GM18508 (cell line): ENCODE data around the gene ADAMTS12.
"Not testable (repeated sequence)": the region's sequence is repeated elsewhere in the genome, so short reads cannot be mapped to it uniquely, and the experiment has no call there.

ENCODE experiments used
- ATAC-seq: cut with Tn5 transposase; IDR thresholded peaks from one replicate; pipeline ENCODE4 v1.9.1; 2021; ENCODE audit warnings: moderate number of reproducible peaks; ENCODE audit not compliant: insufficient read depth, unreplicated experiment

The ADAMTS12 gene

GRCh38 chr5:33556330-33557328 is 335.2 kb downstream of the ADAMTS12 start:
- ATAC-seq, result no peak

GRCh38 chr5:33549982-33550567 is 341.7 kb downstream of the ADAMTS12 start:
- ATAC-seq, result no peak

DNA sequence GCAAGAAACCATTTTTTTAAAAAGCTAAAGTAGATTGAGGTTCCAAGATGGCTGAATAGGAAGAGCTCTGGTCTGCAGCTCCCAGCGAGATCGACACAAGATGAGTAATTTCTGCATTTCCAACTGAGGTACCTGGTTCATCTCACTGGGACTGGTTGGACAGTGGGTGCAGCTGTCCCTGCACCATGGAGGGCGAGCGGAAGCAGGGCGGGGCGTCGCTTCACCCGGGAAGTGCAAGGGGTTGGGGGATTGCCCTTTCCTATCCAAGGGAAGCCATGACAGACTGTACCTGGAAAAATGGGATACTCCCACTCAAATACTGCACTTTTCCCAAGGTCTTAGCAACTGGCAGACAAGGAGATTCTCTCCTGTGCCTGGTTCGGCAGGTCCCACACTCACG is 352.0 kb downstream of the ADAMTS12 start:
- ATAC-seq, result not testable (repeated sequence)

GRCh38 chr5:33539212-33539611 is 352.6 kb downstream of the ADAMTS12 start:
- no peak for ATAC-seq

DNA sequence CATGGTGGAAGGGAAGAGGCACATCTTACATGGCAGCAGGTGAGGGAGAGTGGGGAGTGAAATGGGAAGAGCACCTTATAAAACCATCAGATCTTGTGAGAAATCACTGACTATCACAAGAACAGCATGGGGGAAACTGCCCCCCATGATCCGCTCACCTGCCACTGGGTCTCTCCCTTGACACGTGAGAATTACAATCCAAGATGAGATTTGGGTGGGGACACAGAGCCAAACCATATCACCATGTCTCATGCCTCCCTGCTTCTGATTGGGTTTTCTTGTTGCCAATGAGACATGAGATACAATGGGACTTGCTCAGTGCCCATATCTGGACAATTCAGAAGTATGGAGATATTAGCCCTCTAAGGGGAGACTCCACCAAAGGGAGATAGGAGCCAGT is 353.6 kb downstream of the ADAMTS12 start:
- no peak for ATAC-seq

DNA sequence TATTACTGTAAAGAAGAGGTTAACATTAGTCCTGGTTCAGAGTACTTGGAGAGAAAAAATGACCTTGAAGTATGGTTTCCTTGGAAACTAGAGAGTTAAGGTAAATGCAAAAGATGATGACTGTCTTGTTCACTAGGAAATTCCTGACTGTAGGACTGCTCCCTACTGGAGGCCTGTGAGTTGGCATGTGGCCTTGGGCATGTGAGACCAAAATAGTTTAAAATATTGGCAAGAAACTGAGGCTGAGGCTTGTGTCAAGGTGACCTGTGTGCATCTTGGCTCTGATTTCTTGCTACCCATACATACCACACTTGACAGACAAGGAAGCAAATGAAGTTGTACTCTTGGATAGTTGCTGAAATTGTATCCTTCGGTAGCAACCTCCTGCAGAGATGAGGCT is 354.6 kb downstream of the ADAMTS12 start:
- no peak for ATAC-seq

- ATAC-seq, result no peak
These were observed 355.0 kb downstream of the ADAMTS12 start for GRCh38 chr5:33536802-33537201.

DNA sequence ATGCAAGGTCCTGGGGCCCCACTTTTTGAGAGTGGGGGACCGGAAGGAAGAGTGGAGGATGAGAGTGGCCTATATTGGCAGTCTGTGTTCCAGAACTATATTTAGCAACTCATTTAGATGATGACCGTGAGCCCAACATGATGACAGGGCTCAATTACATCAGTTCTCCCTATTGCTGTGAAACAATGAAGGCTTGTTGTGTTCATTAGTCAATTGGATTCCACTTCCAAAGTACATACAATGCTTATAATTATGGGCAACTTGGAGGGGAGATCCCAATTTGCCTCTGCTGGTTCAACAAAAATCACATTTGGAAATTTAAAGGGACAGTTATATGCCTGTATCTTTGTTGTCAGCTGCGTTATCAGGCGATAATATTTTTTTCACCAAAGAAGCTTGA is 360.0 kb downstream of the ADAMTS12 start:
- no peak for ATAC-seq

- no peak for ATAC-seq
These were observed 360.8 kb downstream of the ADAMTS12 start for GRCh38 chr5:33531037-33531298.

- ATAC-seq, result no peak
These were observed 361.4 kb downstream of the ADAMTS12 start for GRCh38 chr5:33530183-33531036.

GRCh38 chr5:33527696-33528095 is 364.1 kb downstream of the ADAMTS12 start:
- no peak for ATAC-seq

GRCh38 chr5:33526755-33527154 is 365.0 kb downstream of the ADAMTS12 start:
- no peak for ATAC-seq

DNA sequence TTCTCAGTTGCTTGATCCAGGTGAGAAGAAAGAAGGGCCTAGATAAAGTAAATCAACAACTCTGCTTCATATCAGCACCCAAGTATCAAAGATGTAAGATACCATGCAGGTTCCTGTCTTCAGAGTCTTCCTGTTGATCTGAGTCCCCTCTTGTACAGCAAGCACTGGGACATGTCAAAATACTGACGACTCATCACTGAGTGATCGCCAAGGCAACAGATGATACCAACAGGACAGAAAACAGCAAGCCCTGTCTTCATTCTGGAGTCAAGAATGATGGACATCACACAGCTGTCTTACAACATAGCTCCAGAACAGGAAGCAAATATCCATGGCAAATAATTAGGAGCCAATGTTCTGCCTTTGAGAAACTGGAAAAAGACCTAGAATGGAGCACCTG is 367.3 kb downstream of the ADAMTS12 start:
- no peak for ATAC-seq

DNA sequence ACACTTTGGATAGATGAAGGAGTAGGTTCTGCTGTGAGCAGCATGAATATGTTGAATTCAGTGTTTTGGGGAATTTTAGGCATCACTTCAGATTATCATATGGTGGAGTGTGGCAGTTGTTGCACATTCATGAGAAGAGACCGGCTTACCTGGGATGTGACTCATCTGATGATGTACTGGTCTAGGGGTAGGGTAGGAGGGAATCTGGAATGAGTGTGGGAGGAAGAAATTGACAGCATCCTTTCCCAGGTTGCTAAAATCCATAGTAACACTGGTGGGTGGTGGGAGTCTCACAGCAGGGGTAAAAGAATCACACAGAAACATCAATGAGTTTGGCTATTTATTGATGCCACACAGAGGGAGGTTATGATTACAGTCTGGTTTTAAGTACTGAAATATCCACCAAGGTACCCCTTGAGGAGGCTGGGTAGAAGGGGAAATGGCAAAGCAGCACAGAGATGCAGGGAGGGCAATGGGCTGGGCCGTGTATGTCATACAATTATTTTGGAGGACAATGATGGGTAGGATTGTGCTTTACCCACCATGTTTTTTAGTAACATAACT is 368.5 kb downstream of the ADAMTS12 start:
- no peak for ATAC-seq

DNA sequence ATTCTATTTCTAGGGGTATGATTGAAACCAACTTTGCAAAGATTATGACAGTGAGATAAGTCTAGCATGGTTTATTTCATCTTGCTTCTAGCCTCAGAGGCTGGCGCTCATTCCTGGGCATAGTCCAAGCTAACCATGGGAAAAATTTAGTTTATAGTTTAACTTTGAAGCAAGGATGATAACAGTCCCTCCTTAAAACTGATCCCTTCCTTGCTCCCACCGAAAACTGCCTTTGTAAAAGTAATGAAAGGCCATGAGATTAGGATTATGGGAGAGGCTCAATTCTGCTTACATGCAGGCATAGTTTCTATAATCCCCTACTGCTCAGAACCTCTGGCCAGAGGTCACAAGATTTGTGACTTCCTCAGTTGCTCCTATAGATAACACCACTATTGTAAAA is 375.4 kb downstream of the ADAMTS12 start:
- ATAC-seq, result no peak

DNA sequence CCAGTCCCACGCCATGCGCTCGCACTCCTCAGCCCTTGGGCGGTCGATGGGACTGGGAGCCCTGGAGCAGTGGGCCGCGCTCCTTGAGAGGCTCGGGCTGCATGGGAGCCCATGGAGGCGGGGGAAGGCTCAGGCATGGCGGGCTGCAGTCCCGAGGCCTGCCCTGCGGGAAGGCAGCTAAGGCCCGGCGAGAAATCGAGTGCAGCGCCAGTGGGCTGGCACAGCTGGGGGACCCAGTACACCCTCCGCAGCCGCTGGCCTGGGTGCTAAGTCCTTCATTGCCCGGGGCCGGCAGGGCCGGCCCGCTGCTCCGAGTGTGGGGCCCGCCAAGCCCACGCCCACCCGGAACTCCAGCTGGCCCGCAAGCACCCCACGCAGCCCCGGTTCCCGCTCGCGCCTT is 376.4 kb downstream of the ADAMTS12 start:
- not testable (repeated sequence) for ATAC-seq

- no peak for ATAC-seq
These were observed 378.2 kb downstream of the ADAMTS12 start for GRCh38 chr5:33513462-33514185.

- no peak for ATAC-seq
These were observed 382.8 kb downstream of the ADAMTS12 start for GRCh38 chr5:33509036-33509435.

DNA sequence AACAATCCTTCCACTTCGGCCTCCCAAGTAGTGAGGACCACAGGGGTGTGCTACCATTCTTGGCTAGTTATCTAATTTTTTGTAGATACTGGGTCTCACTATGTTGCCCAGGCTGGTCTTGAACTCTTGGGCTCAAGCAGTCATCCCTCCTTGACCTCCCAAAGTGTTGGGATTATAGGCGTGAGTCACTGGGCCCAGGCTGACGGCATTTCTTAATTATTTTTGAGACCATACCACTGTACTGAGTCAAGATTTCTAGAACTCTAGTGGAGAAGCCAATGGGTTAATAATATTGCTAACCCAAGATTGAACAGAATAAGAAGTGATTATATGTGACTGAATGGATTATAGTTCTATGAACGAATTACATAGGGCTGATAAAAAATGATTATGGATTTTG is 384.4 kb downstream of the ADAMTS12 start:
- ATAC-seq, result no peak

GRCh38 chr5:33504570-33504969 is 387.2 kb downstream of the ADAMTS12 start:
- no peak for ATAC-seq
